NCI-H1436 treated with DMSO at 0.1 percent for 48 hours (cell line): ENCODE results near the gene ASH1L.
"Not testable (repeated sequence)": the region's sequence is repeated elsewhere in the genome, so short reads cannot be mapped to it uniquely, and the experiment has no call there.

ENCODE experiments used
- DNase-seq: peaks from one replicate; lab custom pipeline; 2025; lab: John Stamatoyannopoulos, UW

The ASH1L gene

DNA sequence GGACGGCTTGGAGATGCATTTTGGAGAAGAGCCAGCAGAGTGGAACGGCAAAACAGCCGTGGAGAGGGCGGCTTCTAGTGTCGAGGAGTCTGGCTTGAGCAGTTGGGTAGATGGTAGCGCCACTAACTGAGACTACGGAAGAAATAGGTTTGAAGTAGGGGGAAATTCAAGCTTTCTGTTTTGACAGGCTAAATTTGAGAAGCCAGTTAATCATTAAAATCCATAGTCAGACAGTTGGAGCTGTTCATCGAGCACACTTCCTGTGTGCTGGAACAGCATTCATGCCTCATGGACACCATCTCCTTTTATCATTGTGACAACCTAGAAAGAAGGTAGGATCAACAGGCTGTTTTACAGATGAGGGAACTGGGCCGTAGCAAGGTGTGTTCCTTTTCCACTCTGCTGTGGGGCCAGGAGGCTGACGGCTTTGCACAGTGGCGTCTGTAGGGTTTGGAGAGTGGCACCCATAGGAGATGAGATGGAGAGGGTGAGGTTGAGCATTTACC is 258.0 kb downstream of the ASH1L start:
- DNase-seq, result no peak

GRCh38 chr1:155301342-155301841 is 261.2 kb downstream of the ASH1L start, which contains the start of gene PKLR:
PKLR (minus strand) TSS chr1:155301438; CDS start chr1:155301395, 43 bp downstream.
- DNase-seq, result no peak

- DNase-seq, result no peak
These were observed 261.9 kb downstream of the ASH1L start for GRCh38 chr1:155300553-155301329.

DNA sequence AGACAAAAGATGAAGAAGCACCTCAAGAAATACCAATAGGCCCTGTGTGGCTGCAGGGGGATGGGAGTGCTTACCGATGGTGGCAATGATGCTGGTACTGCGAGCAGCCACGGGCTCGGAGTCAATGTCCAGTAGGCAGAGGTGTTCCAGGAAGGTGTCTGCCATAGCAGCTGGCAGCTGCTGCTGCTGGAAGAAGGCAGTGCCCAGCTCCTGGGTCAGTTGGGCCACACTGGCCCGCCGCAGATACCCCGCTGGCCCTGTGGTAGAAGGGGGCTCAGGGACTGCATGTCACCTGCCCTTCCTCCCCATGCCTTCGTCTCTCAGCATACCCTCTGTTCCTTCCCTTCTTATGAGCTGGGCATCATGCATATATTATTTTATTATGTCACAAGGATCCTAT is 262.6 kb downstream of the ASH1L start:
- DNase-seq, result no peak

- no peak for DNase-seq
These were observed 265.2 kb downstream of the ASH1L start for GRCh38 chr1:155297384-155297783.

DNA sequence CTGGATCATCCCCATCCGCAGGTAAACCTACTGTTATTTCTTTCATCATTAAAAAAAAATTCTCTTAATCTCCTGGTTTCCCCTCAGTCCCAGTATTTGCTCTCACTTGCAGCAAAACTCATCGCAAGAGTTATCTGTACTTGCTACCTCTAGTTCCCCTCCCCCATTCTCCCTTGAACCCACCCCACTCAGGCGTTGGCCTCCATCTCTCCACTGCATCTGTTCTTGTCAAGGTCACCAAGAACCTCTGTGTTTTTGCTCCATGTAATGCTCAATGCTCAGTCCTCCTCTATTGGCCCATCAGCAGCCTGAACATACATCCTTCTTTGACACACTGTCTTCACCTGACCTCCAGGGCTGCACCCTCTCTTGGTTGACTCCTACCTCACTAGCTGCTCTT is 265.9 kb downstream of the ASH1L start:
- no peak for DNase-seq

- DNase-seq, result no peak
These were observed 266.7 kb downstream of the ASH1L start for GRCh38 chr1:155295942-155296267.

- DNase-seq, result no peak
These were observed 267.2 kb downstream of the ASH1L start for GRCh38 chr1:155295183-155295941.

GRCh38 chr1:155294520-155295182 is 268.0 kb downstream of the ASH1L start:
- DNase-seq, result no peak

- no peak for DNase-seq
These were observed 269.4 kb downstream of the ASH1L start for GRCh38 chr1:155293086-155293749.

- not testable (repeated sequence) for DNase-seq
These were observed 271.6 kb downstream of the ASH1L start for GRCh38 chr1:155291006-155291405.

- DNase-seq, result no peak
These were observed 274.5 kb downstream of the ASH1L start for GRCh38 chr1:155287987-155288543.

- no peak for DNase-seq
These were observed 276.1 kb downstream of the ASH1L start for GRCh38 chr1:155286544-155286943.

- DNase-seq, result no peak
These were observed 277.0 kb downstream of the ASH1L start for GRCh38 chr1:155285631-155286044.
